Right lobe of liver (tissue), 4 donors: ENCODE results near the gene WDFY4.

Source experiments
- CTCF ChIP-seq, 4 donors: fragments of 200-600 bp in 3 of 4; fragments of 450-650 bp in 1 of 4; IDR thresholded peaks; one replicate each; pipeline versions ENCODE4 v1.5.1 to v1.8.0; 2016 to 2022; ENCODE audit warnings: antibody characterized with exemption in 4 of 4, mild to moderate bottlenecking in 2 of 4
- POLR2A ChIP-seq: fragments of 450-650 bp; IDR thresholded peaks from one replicate; pipeline ENCODE4 v1.6.1; 2017; ENCODE audit warnings: antibody characterized with exemption, mild to moderate bottlenecking
- donor health status: DM: no; HTN: no; CAD: no.
- donor health status: DM: no; HTN: no; CAD: no.
- donor health status: DM: no; HTN: yes; CAD: no.

GRCh38 chr10:48806342-48806741 is 121.7 kb downstream of the WDFY4 start:
- TF ChIP-seq CTCF (IDR thresholded peaks at IDR 0.05) = no peak
- no peak for TF ChIP-seq POLR2A
